G401 (cell line): ENCODE data around the gene MAPT. TPM values are rescaled to one million over a fixed set of nuclear protein-coding genes. Genes with fewer than 3 reads are reported as not detected.

Experiments used
- DNase-seq: peaks from one replicate; pipeline ENCODE4 v3.0.0-alpha.2; 2015; ENCODE audit warnings: low spot score
- in situ Hi-C: cut with HindIII; loops from 2 replicates; pipeline ENCODE4 v1.10.0; 2016; ENCODE audit warnings: low sequenced_read_pairs, mixed read lengths
- total RNA-seq: library from RNA; depleted of rRNA; stranded (reverse); fragments of >200 nt; shearing (Covaris generic); gene quantifications from 2 replicates; pipeline ENCODE4 v1.2.3, GENCODE V29; 2014

The MAPT gene
- total RNA-seq, 1 experiment from 2014 or later = 0.44 TPM

GRCh38 chr17:45976391-45976754 lies 82.0 kb downstream of the MAPT start:
- in situ Hi-C loops = no loop called here
- no peak for DNase-seq

GRCh38 chr17:45976755-45977505 lies 82.6 kb downstream of the MAPT start:
- no peak for DNase-seq
- in situ Hi-C loops = no loop called here

GRCh38 chr17:45977506-45977824 lies 83.1 kb downstream of the MAPT start:
- DNase-seq = no peak
- in situ Hi-C loops = no loop called here

GRCh38 chr17:45977976-45978626 lies 83.7 kb downstream of the MAPT start:
- in situ Hi-C loops = no loop called here

GRCh38 chr17:45979137-45979536 lies 84.8 kb downstream of the MAPT start:
- in situ Hi-C loops = no loop called here
- DNase-seq = no peak

More at GRCh38 chr17:45977976-45978626, 83.7 kb downstream of the MAPT start:
- no peak for DNase-seq

- in situ Hi-C loops = no loop called here
- no peak for DNase-seq
These were observed 86.5 kb downstream of the MAPT start for GRCh38 chr17:45980855-45981254.

- in situ Hi-C loops = no loop called here
- DNase-seq = no peak
These were observed 87.0 kb downstream of the MAPT start for GRCh38 chr17:45981306-45981705.

GRCh38 chr17:45982791-45983613 lies 88.6 kb downstream of the MAPT start:
- DNase-seq = no peak
- in situ Hi-C loops = no loop called here

GRCh38 chr17:45983614-45984310 lies 89.4 kb downstream of the MAPT start:
- in situ Hi-C loops = no loop called here
- DNase-seq = no peak

GRCh38 chr17:45984368-45984767 lies 90.0 kb downstream of the MAPT start:
- DNase-seq = no peak
- in situ Hi-C loops = no loop called here

GRCh38 chr17:45985447-45985846 lies 91.1 kb downstream of the MAPT start:
- DNase-seq = no peak
- in situ Hi-C loops = no loop called here

- in situ Hi-C loops = no loop called here
- no peak for DNase-seq
These were observed 91.7 kb downstream of the MAPT start for GRCh38 chr17:45986056-45986455.

GRCh38 chr17:45987706-45988105 lies 93.4 kb downstream of the MAPT start:
- in situ Hi-C loops = no loop called here
- no peak for DNase-seq

GRCh38 chr17:45989759-45990158 lies 95.4 kb downstream of the MAPT start:
- DNase-seq = no peak
- in situ Hi-C loops = no loop called here

GRCh38 chr17:45990886-45991285 lies 96.5 kb downstream of the MAPT start:
- in situ Hi-C loops = no loop called here
- DNase-seq = peak; percentile 41

- in situ Hi-C loops = no loop called here
- DNase-seq = no peak
These were observed 97.0 kb downstream of the MAPT start for GRCh38 chr17:45991341-45991740.

- in situ Hi-C loops = no loop called here
- DNase-seq = no peak
These were observed 97.8 kb downstream of the MAPT start for GRCh38 chr17:45992175-45992574.

- DNase-seq = peak; percentile 42
- in situ Hi-C loops = no loop called here
These were observed 98.5 kb downstream of the MAPT start for GRCh38 chr17:45992904-45993303.

- in situ Hi-C loops = no loop called here
- DNase-seq = no peak
These were observed 99.7 kb downstream of the MAPT start for GRCh38 chr17:45993962-45994627.
